GM18511 (cell line): ENCODE measurements around the gene PLCH1.

Experiments used
- ATAC-seq: cut with Tn5 transposase; IDR thresholded peaks from one replicate; pipeline ENCODE4 v1.9.1; 2021; ENCODE audit warnings: mild to moderate bottlenecking, moderate library complexity; ENCODE audit not compliant: unreplicated experiment

PLCH1 gene

GRCh38 chr3:155491696-155492095, 253.2 kb downstream of the PLCH1 start:
- ATAC-seq: no peak

GRCh38 chr3:155488671-155489070, 256.2 kb downstream of the PLCH1 start:
- no peak for ATAC-seq

GRCh38 chr3:155485897-155486296, 259.0 kb downstream of the PLCH1 start:
- no peak for ATAC-seq

GRCh38 chr3:155481591-155481990, 263.3 kb downstream of the PLCH1 start:
- ATAC-seq: no peak

GRCh38 chr3:155481089-155481488, 263.8 kb downstream of the PLCH1 start:
- ATAC-seq: no peak

GRCh38 chr3:155465664-155466063, 279.2 kb downstream of the PLCH1 start:
- no peak for ATAC-seq

- no peak for ATAC-seq
Measured at GRCh38 chr3:155462672-155463071, 282.2 kb downstream of the PLCH1 start.

GRCh38 chr3:155457591-155457990, 287.3 kb downstream of the PLCH1 start:
- ATAC-seq: no peak

- no peak for ATAC-seq
Measured at GRCh38 chr3:155455765-155456164, 289.1 kb downstream of the PLCH1 start.

GRCh38 chr3:155453512-155453911, 291.4 kb downstream of the PLCH1 start:
- ATAC-seq: no peak

- no peak for ATAC-seq
Measured at GRCh38 chr3:155449613-155450267, 295.1 kb downstream of the PLCH1 start.

- no peak for ATAC-seq
Measured at GRCh38 chr3:155448531-155448930, 296.3 kb downstream of the PLCH1 start.

- no peak for ATAC-seq
Measured at GRCh38 chr3:155446366-155446765, 298.5 kb downstream of the PLCH1 start.

- ATAC-seq: no peak
Measured at GRCh38 chr3:155444771-155445170, 300.1 kb downstream of the PLCH1 start.

GRCh38 chr3:155443815-155444214, 301.1 kb downstream of the PLCH1 start:
- no peak for ATAC-seq

GRCh38 chr3:155442072-155442471, 302.8 kb downstream of the PLCH1 start:
- no peak for ATAC-seq

GRCh38 chr3:155441506-155441905, 303.4 kb downstream of the PLCH1 start:
- ATAC-seq: no peak

GRCh38 chr3:155441026-155441425, 303.8 kb downstream of the PLCH1 start:
- no peak for ATAC-seq

GRCh38 chr3:155435821-155436220, 309.1 kb downstream of the PLCH1 start:
- ATAC-seq: no peak

GRCh38 chr3:155431856-155432570, 312.9 kb downstream of the PLCH1 start:
- no peak for ATAC-seq

- no peak for ATAC-seq
Measured at GRCh38 chr3:155428563-155428962, 316.3 kb downstream of the PLCH1 start.

- no peak for ATAC-seq
Measured at GRCh38 chr3:155426524-155427230, 318.2 kb downstream of the PLCH1 start.
